K562 (cell line): ENCODE measurements around the gene MKNK2. TPM values are rescaled to one million over a fixed set of nuclear protein-coding genes. Genes with fewer than 3 reads are reported as not detected.

Experiments
- ARNT ChIP-seq, 2 experiments: fragments of 450-650 bp; IDR thresholded peaks; 2 replicates each; pipeline ENCODE4 v1.6.1; 2016; ENCODE audit warnings: mild to moderate bottlenecking in 1 of 2
- ATF6 ChIP-seq: sonication (generic); formaldehyde crosslinking; IDR thresholded peaks from 2 replicates; pipeline ENCODE4 v1.4.0; 2020; ENCODE audit warnings: mild to moderate bottlenecking, missing genetic modification reagents
- CEBPG ChIP-seq, 3 experiments: fragments of 200-800 bp in 1 of 3; sonication (Bioruptor generic) in 1 of 3; sonication (generic) in 1 of 3; formaldehyde crosslinking in 1 of 3; IDR thresholded peaks in 2 of 3; conservative IDR thresholded peaks in 1 of 3; 2 replicates each; pipeline versions ENCODE4 v1.6.1 to v1.8.0; 2016 to 2022; ENCODE audit warnings: missing compliant biosample characterization in 2 of 3, missing genetic modification characterization in 2 of 3, mild to moderate bottlenecking in 1 of 3, missing genetic modification reagents in 1 of 3
- CLOCK ChIP-seq: fragments of 250-450 bp; sonication (Bioruptor Pico); IDR thresholded peaks from 2 replicates; pipeline ENCODE4 v1.4.0; 2020; ENCODE audit warnings: mild to moderate bottlenecking, moderate library complexity, borderline replicate concordance
- HDAC8 ChIP-seq: fragments of 450-650 bp; IDR thresholded peaks from 2 replicates; pipeline ENCODE4 v1.6.1; 2016; ENCODE audit warnings: mild to moderate bottlenecking, missing genetic modification characterization, moderate library complexity, missing compliant biosample characterization
- HMGN3 ChIP-seq: IDR thresholded peaks from 2 replicates; pipeline ENCODE4 v1.6.1; 2011; ENCODE audit warnings: borderline replicate concordance, low read depth, mild to moderate bottlenecking, mixed read lengths, low read length; ENCODE audit not compliant: insufficient read length; ENCODE audit errors: extremely low read depth
- MCM2 ChIP-seq: fragments of 450-650 bp; IDR thresholded peaks from 2 replicates; pipeline ENCODE4 v1.6.1; 2017; ENCODE audit warnings: low read depth, mild to moderate bottlenecking
- MEIS2 ChIP-seq: fragments of 450-650 bp; IDR thresholded peaks from 2 replicates; pipeline ENCODE4 v1.6.1; 2014; ENCODE audit warnings: mild to moderate bottlenecking; ENCODE audit not compliant: partially characterized antibody
- NFE2L1 ChIP-seq: fragments of 450-650 bp; IDR thresholded peaks from 2 replicates; pipeline ENCODE4 v1.6.1; 2016; ENCODE audit warnings: missing genetic modification characterization, low read depth, mild to moderate bottlenecking, missing compliant biosample characterization, moderate library complexity, borderline replicate concordance
- PHB ChIP-seq: fragments of 250-450 bp; sonication (Bioruptor Pico); IDR thresholded peaks from 2 replicates; pipeline ENCODE4 v1.5.0; 2021
- PHB2 ChIP-seq: fragments of 450-650 bp; IDR thresholded peaks from 2 replicates; pipeline ENCODE4 v1.6.1; 2017; ENCODE audit warnings: low read depth
- RBM22 ChIP-seq: fragments of 200-400 bp; formaldehyde crosslinking; IDR thresholded peaks from 2 replicates; pipeline ENCODE4 v1.6.1; 2018; ENCODE audit warnings: low read length, low read depth; ENCODE audit not compliant: poor library complexity, severe bottlenecking
- RBM25 ChIP-seq: fragments of 200-400 bp; formaldehyde crosslinking; IDR thresholded peaks from 2 replicates; pipeline ENCODE4 v1.6.1; 2018; ENCODE audit warnings: low read length, low read depth, moderate library complexity; ENCODE audit not compliant: severe bottlenecking
- TFE3 ChIP-seq: fragments of 450-650 bp; formaldehyde crosslinking; IDR thresholded peaks from 2 replicates; pipeline ENCODE4 v1.4.0; 2020; ENCODE audit warnings: mild to moderate bottlenecking, mixed read lengths
- U2AF1 ChIP-seq: fragments of 200-400 bp; formaldehyde crosslinking; optimal IDR thresholded peaks from 2 replicates; pipeline ENCODE3; 2017; ENCODE audit warnings: mild to moderate bottlenecking, low read depth, low read length, moderate library complexity
- ZBED1 ChIP-seq: IDR thresholded peaks from 2 replicates; pipeline ENCODE4 v1.6.1; 2014
- ZFPM2 ChIP-seq: fragments of 250-450 bp; sonication (Bioruptor Pico); IDR thresholded peaks from 2 replicates; pipeline ENCODE4 v1.5.1; 2022; ENCODE audit warnings: mild to moderate bottlenecking
- ZNF24 ChIP-seq: fragments of 450-650 bp; IDR thresholded peaks from 2 replicates; pipeline ENCODE4 v1.6.1; 2016
- ZNF354B ChIP-seq: fragments of 250-450 bp; sonication (Bioruptor Pico); IDR thresholded peaks from 2 replicates; pipeline ENCODE4 v1.4.0; 2020
- ZNF695 ChIP-seq: fragments of 450-650 bp; formaldehyde crosslinking; IDR thresholded peaks from 2 replicates; pipeline ENCODE4 v1.4.0; 2020; ENCODE audit warnings: mild to moderate bottlenecking, moderate library complexity
- ZNF699 ChIP-seq: fragments of 250-450 bp; sonication (Bioruptor Pico); IDR thresholded peaks from 2 replicates; pipeline ENCODE4 v1.8.0; 2021; ENCODE audit warnings: mild to moderate bottlenecking, moderate library complexity; ENCODE audit not compliant: insufficient replicate concordance
- ZNF764 ChIP-seq: fragments of 250-450 bp; sonication (Bioruptor Pico); IDR thresholded peaks from 2 replicates; pipeline ENCODE4 v1.4.0; 2020; ENCODE audit warnings: low read depth, mild to moderate bottlenecking, moderate library complexity
- ZNF766 ChIP-seq: fragments of 200-800 bp; sonication (Bioruptor generic); conservative IDR thresholded peaks from 2 replicates; pipeline ENCODE4 v1.6.1; 2016; ENCODE audit warnings: missing genetic modification characterization, missing compliant biosample characterization
- ZZZ3 ChIP-seq: fragments of 450-650 bp; IDR thresholded peaks from 2 replicates; pipeline ENCODE4 v1.6.1; 2016; ENCODE audit warnings: antibody characterized with exemption, mild to moderate bottlenecking, moderate library complexity
- polyA plus RNA-seq, 8 experiments: library from polyadenylated mRNA; depleted of rRNA in 4 of 8; stranded (reverse) in 5 of 8; unstranded in 3 of 8; fragments of >200 nt; fragmentation: Nextera tagmentation in 2 of 8; fragmentation: Illumina TruSeq in 1 of 8; extraction: Ambion mirVana in 2 of 8; extraction: Trizol in 1 of 8; gene quantifications; 2 replicates each; pipeline versions ENCODE4 v1.2.1 to v1.2.3, GENCODE V29; 2011 to 2014; ENCODE audit warnings: inconsistent platforms in 1 of 8, missing spikeins in 1 of 8
- total RNA-seq, 7 experiments: library from RNA; depleted of rRNA in 6 of 7; stranded (reverse); fragments of >200 nt in 6 of 7; fragmentation: Illumina TruSeq in 2 of 7; extraction: Trizol in 2 of 7; gene quantifications; 2 replicates each; pipeline versions ENCODE4 v1.2.1 to v1.2.3, GENCODE V29; 2011 to 2021; ENCODE audit warnings: low replicate concordance in 1 of 7

Gene MKNK2
- total and polyA plus RNA-seq, 9 of the 15 experiments (the other 6 are each of a cell fraction or from before 2014, with no cell fraction given) = 5.1 to 191 (median 51.9) TPM

GRCh38 chr19:2050349-2050990, 574 bp downstream of the MKNK2 start (continued):
- no peak for TF ChIP-seq PHB (CRISPR knock-in tag)
- TF ChIP-seq ZNF764 (CRISPR knock-in tag) = no peak
- no peak for TF ChIP-seq ZFPM2
- no peak for TF ChIP-seq MEIS2
- no peak for TF ChIP-seq NFE2L1 (tag)
- no peak for TF ChIP-seq ZNF354B
- peak; percentile 98 for TF ChIP-seq RBM22
- TF ChIP-seq ZNF699 (CRISPR knock-in tag) = no peak
- peak; percentile 42 for TF ChIP-seq HMGN3
- TF ChIP-seq U2AF1 = no peak
- TF ChIP-seq ARNT (IDR thresholded peaks at IDR 0.05) = no peak
- TF ChIP-seq ATF6 (CRISPR knock-in tag) = no peak
- TF ChIP-seq CLOCK (CRISPR knock-in tag) = no peak
- TF ChIP-seq ZNF695 (CRISPR knock-in tag) = no peak
- peak; percentile 55; the same call in 1 of the 2 replicates for TF ChIP-seq ZNF766 (CRISPR knock-in tag)
- no peak for TF ChIP-seq PHB2
- no peak for TF ChIP-seq ZZZ3
- TF ChIP-seq HDAC8 (tag) = no peak
- TF ChIP-seq TFE3 (CRISPR knock-in tag) = no peak
- no peak for TF ChIP-seq ZNF24
- TF ChIP-seq MCM2 = no peak
- no peak for TF ChIP-seq CEBPG (CRISPR knock-in tag; IDR thresholded peaks at IDR 0.05)
- TF ChIP-seq CEBPG (tag; conservative IDR thresholded peaks at IDR 0.05 in 1 of 2, IDR thresholded peaks at IDR 0.05 in 1 of 2) = no peak
- no peak for TF ChIP-seq ZBED1
- TF ChIP-seq RBM25 = no peak
